HepG2 (cell line): ENCODE data around the gene COPZ2. TPM values are rescaled to one million over a fixed set of nuclear protein-coding genes. Genes with fewer than 3 reads are reported as not detected.
"Not testable (repeated sequence)": the region's sequence is repeated elsewhere in the genome, so short reads cannot be mapped to it uniquely, and the experiment has no call there.

Experiments used
- ATAC-seq: fragments of 200-7000 bp; cut with Tn5 transposase; 3 replicates; pipeline ENCODE4 v1.9.1; 2020; ENCODE audit warnings: mild to moderate bottlenecking, moderate library complexity
- BruUV-seq: library from RNA; stranded (reverse); fragments of 400-500 nt; replicated peaks from 2 replicates; lab custom pipeline; 2021; lab: Mats Ljungman, UMichigan
- CTCF ChIA-PET: fragments of 300-600 bp; formaldehyde crosslinking; extraction: SDS; loops from one replicate; lab custom pipeline; 2021; ENCODE audit warnings: low total read pairs, inconsistent platforms, low intra/inter-chr PET ratio; lab: Yijun Ruan, JAX
- POLR2A ChIA-PET: fragments of 350-600 bp; sonication (Branson Sonifier 250); formaldehyde crosslinking; loops from one replicate; lab custom pipeline; 2020; ENCODE audit warnings: antibody characterized with exemption, inconsistent platforms; lab: Yijun Ruan, JAX
- DNase-seq: peaks from one replicate; pipeline ENCODE4 v3.0.0-alpha.2; 2015; ENCODE audit warnings: low spot score
- FAIRE-seq: peaks from 3 replicates; lab custom pipeline; 2011; peaks lifted over from hg19 to GRCh38; lab: Jason Lieb, UNC
- H2AFZ ChIP-seq: one replicate; pipeline ENCODE4 v1.6.1; 2011; ENCODE audit warnings: low read length, inconsistent platforms
- H3K27ac ChIP-seq: fragments of 300-600 bp; 3 replicates; pipeline ENCODE4 v1.8.0; 2011; ENCODE audit warnings: mixed run types, mild to moderate bottlenecking, mixed read lengths, low read length, inconsistent platforms; ENCODE audit not compliant: insufficient read depth; ENCODE audit errors: extremely low read length
- H3K27me3 ChIP-seq, 2 experiments: fragments of 200-600 bp in 1 of 2; 2 replicates in 1 of 2; 3 replicates in 1 of 2; pipeline versions ENCODE4 v1.6.0 to v1.8.0; 2011; ENCODE audit warnings: low read length in 2 of 2, mild to moderate bottlenecking in 2 of 2, moderate library complexity in 2 of 2, inconsistent platforms in 1 of 2; ENCODE audit not compliant: insufficient read depth in 2 of 2, control insufficient read depth in 1 of 2
- H3K36me3 ChIP-seq, 2 experiments: fragments of 200-600 bp in 1 of 2; replicated peaks in 1 of 2; 2 replicates in 1 of 2; 3 replicates in 1 of 2; pipeline versions ENCODE4 v1.5.1 to v1.8.0; 2011; ENCODE audit warnings: low read length in 2 of 2, inconsistent platforms in 1 of 2; ENCODE audit not compliant: insufficient read depth in 2 of 2, control insufficient read depth in 1 of 2
- H3K4me1 ChIP-seq: 2 replicates; pipeline ENCODE4 v1.5.1; 2012; ENCODE audit warnings: low read length, inconsistent platforms; ENCODE audit not compliant: insufficient read depth
- H3K4me2 ChIP-seq: 2 replicates; pipeline ENCODE4 v1.6.0; 2011; ENCODE audit warnings: low read depth, low read length, inconsistent platforms
- H3K4me3 ChIP-seq, 3 experiments: fragments of 200-600 bp in 1 of 3; sonication (generic), shearing (Covaris generic) in 1 of 3; replicated peaks in 1 of 3; 2 replicates each; pipeline ENCODE4 v1.5.1; 2011 to 2016; ENCODE audit warnings: low read length in 3 of 3, inconsistent platforms in 2 of 3, low read depth in 2 of 3, mild to moderate bottlenecking in 2 of 3, control low read depth in 1 of 3, mixed read lengths in 1 of 3; ENCODE audit not compliant: insufficient read depth in 1 of 3
- H3K79me2 ChIP-seq: one replicate; pipeline ENCODE4 v1.6.1; 2011; ENCODE audit warnings: low read length, inconsistent platforms; ENCODE audit not compliant: insufficient read depth
- H3K9ac ChIP-seq: 2 replicates; pipeline ENCODE4 v1.6.0; 2011; ENCODE audit warnings: mild to moderate bottlenecking, low read depth, low read length, inconsistent platforms; ENCODE audit not compliant: insufficient read depth
- H3K9me3 ChIP-seq: 2 replicates; pipeline ENCODE4 v1.5.1; 2012; ENCODE audit warnings: mild to moderate bottlenecking, low read length
- H4K20me1 ChIP-seq: 2 replicates; pipeline ENCODE4 v1.6.0; 2011; ENCODE audit warnings: inconsistent platforms, mild to moderate bottlenecking, low read length, moderate library complexity; ENCODE audit not compliant: insufficient read depth
- CC2D1A ChIP-seq: sonication (generic); formaldehyde crosslinking; IDR thresholded peaks from 2 replicates; pipeline ENCODE4 v1.8.1; 2023; ENCODE audit warnings: mild to moderate bottlenecking, missing genetic modification reagents
- SIX1 ChIP-seq: sonication (generic); formaldehyde crosslinking; IDR thresholded peaks from 2 replicates; pipeline ENCODE4 v1.4.0; 2020; ENCODE audit warnings: missing genetic modification reagents, borderline replicate concordance
- SMYD3 ChIP-seq: sonication (generic); formaldehyde crosslinking; IDR thresholded peaks from 2 replicates; pipeline ENCODE4 v1.8.1; 2023; ENCODE audit warnings: mild to moderate bottlenecking, missing genetic modification reagents
- TSC22D2 ChIP-seq: sonication (generic); formaldehyde crosslinking; IDR thresholded peaks from 2 replicates; pipeline ENCODE4 v1.5.1; 2020; ENCODE audit warnings: missing genetic modification reagents, mild to moderate bottlenecking, borderline replicate concordance
- ZNF441 ChIP-seq: sonication (generic); formaldehyde crosslinking; IDR thresholded peaks from 2 replicates; pipeline ENCODE4 v1.7.0; 2021; ENCODE audit warnings: missing genetic modification reagents, borderline replicate concordance
- WGBS: methylation state at CpG from one replicate; pipeline ENCODE4 v1.1.6; 2017; ENCODE audit warnings: low lambda C conversion rate; 5-methylcytosine and 5-hydroxymethylcytosine counted together
- in situ Hi-C: cut with HindIII; loops from 2 replicates; pipeline ENCODE4 v1.10.0; 2017; ENCODE audit warnings: low pct_unique_long_range_greater_than_20kb; ENCODE audit not compliant: extremely low pct_ligation_motif_present
- intact Hi-C: fragments of 100-400 bp; cut with micrococcal nuclease; formaldehyde crosslinking; loops from one replicate; pipeline ENCODE4 v1.10.0; 2022; ENCODE audit not compliant: unreplicated experiment
- polyA plus RNA-seq, 8 experiments: library from polyadenylated mRNA; depleted of rRNA in 3 of 8; stranded (reverse) in 7 of 8; unstranded in 1 of 8; fragments of >200 nt; fragmentation: Illumina TruSeq in 4 of 8; extraction: Trizol in 4 of 8; gene quantifications; 2 replicates each; pipeline versions ENCODE4 v1.2.1 to v1.2.3, GENCODE V29; 2011 to 2016; ENCODE audit warnings: low read depth in 4 of 8, missing spikeins in 1 of 8, mixed read lengths in 1 of 8; ENCODE audit not compliant: insufficient read depth in 1 of 8
- total RNA-seq, 5 experiments: library from RNA; depleted of rRNA; stranded (reverse); fragments of >200 nt; fragmentation: Illumina TruSeq; extraction: Trizol; gene quantifications; 2 replicates each; pipeline ENCODE4 v1.2.3, GENCODE V29; 2016; ENCODE audit warnings: low read depth in 1 of 5
- TF ChIP-seq, protein P1 (sequence below): sonication (generic); formaldehyde crosslinking; IDR thresholded peaks from 2 replicates; pipeline ENCODE4 v1.5.0; 2020; ENCODE audit warnings: mild to moderate bottlenecking, missing genetic modification reagents, moderate library complexity
- TF ChIP-seq, protein P2 (sequence below): sonication (generic); formaldehyde crosslinking; IDR thresholded peaks from 2 replicates; pipeline ENCODE4 v1.4.0; 2020; ENCODE audit warnings: missing genetic modification reagents, borderline replicate concordance

COPZ2 gene
- total and polyA plus RNA-seq, 2 of the 13 experiments (the other 11 are each of a cell fraction or from before 2014, with no cell fraction given) = 0.61 to 1.5 TPM

DNA sequence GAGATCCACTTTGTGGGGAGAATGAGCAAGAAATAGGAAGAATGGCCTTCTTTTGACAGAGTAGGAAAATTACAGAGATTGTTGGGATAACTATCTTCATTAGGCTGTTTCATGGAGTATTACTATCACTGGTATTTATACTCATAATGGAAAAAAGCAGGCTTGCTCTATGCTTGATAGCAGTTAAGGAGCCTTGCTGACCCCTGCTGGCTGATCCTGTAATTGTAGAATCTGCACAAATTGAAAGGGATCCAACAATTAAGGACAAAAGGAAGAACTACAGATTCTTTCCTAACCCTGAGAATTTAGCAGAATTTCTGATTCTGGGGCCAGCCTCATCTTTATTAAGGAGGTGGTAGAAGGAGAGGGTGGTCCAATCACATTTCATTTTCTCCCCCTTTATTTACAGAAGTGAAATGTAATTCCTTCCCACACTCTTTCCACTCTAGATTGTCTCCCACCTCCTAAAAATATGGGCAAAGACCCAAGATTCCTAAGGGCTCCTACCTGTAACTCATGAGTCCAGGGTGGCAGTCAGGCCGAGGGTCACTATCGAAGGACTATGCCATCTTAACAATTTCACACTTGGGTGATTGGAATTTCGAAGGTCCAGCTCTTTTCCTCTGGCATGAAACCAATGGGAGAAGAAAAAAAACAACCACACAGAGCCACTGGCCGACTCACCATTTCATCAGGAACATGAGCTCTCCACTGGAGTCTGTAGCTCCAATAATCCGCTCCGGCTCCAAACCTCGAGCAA lies 36.9 kb upstream of the COPZ2 start (continued):
- TF ChIP-seq, protein P1, sequence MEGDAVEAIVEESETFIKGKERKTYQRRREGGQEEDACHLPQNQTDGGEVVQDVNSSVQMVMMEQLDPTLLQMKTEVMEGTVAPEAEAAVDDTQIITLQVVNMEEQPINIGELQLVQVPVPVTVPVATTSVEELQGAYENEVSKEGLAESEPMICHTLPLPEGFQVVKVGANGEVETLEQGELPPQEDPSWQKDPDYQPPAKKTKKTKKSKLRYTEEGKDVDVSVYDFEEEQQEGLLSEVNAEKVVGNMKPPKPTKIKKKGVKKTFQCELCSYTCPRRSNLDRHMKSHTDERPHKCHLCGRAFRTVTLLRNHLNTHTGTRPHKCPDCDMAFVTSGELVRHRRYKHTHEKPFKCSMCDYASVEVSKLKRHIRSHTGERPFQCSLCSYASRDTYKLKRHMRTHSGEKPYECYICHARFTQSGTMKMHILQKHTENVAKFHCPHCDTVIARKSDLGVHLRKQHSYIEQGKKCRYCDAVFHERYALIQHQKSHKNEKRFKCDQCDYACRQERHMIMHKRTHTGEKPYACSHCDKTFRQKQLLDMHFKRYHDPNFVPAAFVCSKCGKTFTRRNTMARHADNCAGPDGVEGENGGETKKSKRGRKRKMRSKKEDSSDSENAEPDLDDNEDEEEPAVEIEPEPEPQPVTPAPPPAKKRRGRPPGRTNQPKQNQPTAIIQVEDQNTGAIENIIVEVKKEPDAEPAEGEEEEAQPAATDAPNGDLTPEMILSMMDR (CRISPR knock-in tag) = peak; percentile 87
- TF ChIP-seq SMYD3 (CRISPR knock-in tag) (no peak), TSC22D2 (CRISPR knock-in tag) (0 out of 2 replicates have a peak, but pooled peaks have one; percentile 44), SIX1 (CRISPR knock-in tag) (0 out of 2 replicates have a peak, but pooled peaks have one; percentile 22), CC2D1A (CRISPR knock-in tag) (0 out of 2 replicates have a peak, but pooled peaks have one; percentile 21), ZNF441 (CRISPR knock-in tag) (no peak)
- TF ChIP-seq, protein P2, sequence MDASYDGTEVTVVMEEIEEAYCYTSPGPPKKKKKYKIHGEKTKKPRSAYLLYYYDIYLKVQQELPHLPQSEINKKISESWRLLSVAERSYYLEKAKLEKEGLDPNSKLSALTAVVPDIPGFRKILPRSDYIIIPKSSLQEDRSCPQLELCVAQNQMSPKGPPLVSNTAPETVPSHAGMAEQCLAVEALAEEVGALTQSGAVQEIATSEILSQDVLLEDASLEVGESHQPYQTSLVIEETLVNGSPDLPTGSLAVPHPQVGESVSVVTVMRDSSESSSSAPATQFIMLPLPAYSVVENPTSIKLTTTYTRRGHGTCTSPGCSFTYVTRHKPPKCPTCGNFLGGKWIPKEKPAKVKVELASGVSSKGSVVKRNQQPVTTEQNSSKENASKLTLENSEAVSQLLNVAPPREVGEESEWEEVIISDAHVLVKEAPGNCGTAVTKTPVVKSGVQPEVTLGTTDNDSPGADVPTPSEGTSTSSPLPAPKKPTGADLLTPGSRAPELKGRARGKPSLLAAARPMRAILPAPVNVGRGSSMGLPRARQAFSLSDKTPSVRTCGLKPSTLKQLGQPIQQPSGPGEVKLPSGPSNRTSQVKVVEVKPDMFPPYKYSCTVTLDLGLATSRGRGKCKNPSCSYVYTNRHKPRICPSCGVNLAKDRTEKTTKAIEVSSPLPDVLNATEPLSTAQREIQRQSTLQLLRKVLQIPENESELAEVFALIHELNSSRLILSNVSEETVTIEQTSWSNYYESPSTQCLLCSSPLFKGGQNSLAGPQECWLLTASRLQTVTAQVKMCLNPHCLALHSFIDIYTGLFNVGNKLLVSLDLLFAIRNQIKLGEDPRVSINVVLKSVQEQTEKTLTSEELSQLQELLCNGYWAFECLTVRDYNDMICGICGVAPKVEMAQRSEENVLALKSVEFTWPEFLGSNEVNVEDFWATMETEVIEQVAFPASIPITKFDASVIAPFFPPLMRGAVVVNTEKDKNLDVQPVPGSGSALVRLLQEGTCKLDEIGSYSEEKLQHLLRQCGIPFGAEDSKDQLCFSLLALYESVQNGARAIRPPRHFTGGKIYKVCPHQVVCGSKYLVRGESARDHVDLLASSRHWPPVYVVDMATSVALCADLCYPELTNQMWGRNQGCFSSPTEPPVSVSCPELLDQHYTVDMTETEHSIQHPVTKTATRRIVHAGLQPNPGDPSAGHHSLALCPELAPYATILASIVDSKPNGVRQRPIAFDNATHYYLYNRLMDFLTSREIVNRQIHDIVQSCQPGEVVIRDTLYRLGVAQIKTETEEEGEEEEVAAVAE = no peak

DNA sequence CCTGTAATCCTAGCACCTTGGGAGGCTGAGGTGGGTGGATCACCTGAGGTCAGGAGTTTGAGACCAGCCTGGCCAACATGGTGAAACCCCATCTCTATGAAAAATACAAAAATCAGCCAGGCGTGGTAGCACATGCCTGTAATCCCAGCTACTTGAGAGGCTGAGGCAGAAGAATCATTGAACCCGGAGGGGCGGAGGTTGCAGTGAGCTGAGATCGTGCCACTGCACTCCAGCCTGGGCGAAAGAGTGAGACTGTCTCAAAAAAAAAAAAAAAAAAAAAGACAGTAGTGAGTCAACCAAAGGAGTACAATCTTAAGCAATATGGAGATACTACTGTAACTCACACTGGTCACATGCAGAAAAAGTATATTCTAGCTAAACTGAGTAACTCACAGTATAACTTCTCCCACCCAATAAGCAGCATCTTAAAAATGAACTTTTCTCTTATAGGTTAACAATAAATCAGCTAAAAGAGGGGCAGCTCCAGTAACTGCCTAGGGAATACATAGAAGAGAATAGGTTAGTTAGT lies 36.0 kb upstream of the COPZ2 start:
- not testable (repeated sequence) for FAIRE-seq, DNase-seq, H3K4me2 ChIP-seq, H3K79me2 ChIP-seq, H3K4me3 ChIP-seq, BruUV-seq, H2AFZ ChIP-seq, H4K20me1 ChIP-seq, ATAC-seq, H3K9me3 ChIP-seq, H3K27me3 ChIP-seq, H3K27ac ChIP-seq, H3K9ac ChIP-seq
- POLR2A ChIA-PET = interaction anchor here (3.4 kb wide), 1 partner anchor 25 kb away, joined by 15 read pairs; the partner anchor contains the start of gene NFE2L1
- H3K4me1 ChIP-seq = peaks cover 12% of the 10 kb centered on the region
- intact Hi-C loops (loop anchor here (1.0 to 2.0 kb wide), 3 partner anchors 21 to 48 kb away; partner anchors contain the start of gene COPZ2), in situ Hi-C loops (loop anchor here (5.0 kb wide), 1 partner anchor 46 kb away; no protein-coding TSS in a partner anchor)
- CTCF ChIA-PET = interaction anchor here (1.2 to 5.4 kb wide), 4 partner anchors 25 to 63 kb away, joined by 4 to 127 read pairs (median 13); partner anchors contain the start of genes COPZ2 and NFE2L1
- H3K36me3 ChIP-seq = peaks cover 12 to 48% of the 10 kb centered on the region in 2 experiments
- 94% methylated on average over 5 of the region's 5 CpGs for WGBS

DNA sequence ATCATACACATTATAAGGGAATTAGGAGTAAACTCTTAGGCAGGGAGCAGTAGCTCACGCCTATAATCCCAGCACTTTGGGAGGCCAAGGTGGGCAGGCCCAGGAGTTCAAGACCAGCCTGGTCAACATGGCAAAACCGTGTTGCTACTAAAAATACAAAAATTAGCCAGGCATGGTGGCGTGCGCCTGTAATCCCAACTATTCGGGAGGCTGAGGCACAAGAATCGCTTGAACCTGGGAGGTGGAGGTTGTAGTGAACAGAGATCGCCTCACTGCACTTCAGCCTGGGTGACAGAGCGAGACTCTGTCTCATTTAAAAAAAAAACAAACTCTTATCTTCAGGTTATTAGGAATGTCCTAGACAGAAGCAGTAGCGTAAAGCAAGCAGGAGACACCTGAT lies 35.2 kb upstream of the COPZ2 start:
- H3K4me2 ChIP-seq, BruUV-seq, H2AFZ ChIP-seq, DNase-seq, H3K27ac ChIP-seq, ATAC-seq, H3K9me3 ChIP-seq, intact Hi-C loops, FAIRE-seq, H3K4me3 ChIP-seq, H3K9ac ChIP-seq, H3K79me2 ChIP-seq, H3K27me3 ChIP-seq, H4K20me1 ChIP-seq: not testable (repeated sequence)
- H3K36me3 ChIP-seq = peaks cover 12 to 48% of the 10 kb centered on the region in 2 experiments
- CTCF ChIA-PET = interaction anchor here (3.3 to 5.4 kb wide), 2 partner anchors 36 to 47 kb away, joined by 19 to 127 read pairs; partner anchors contain the start of gene COPZ2
- WGBS = 94% methylated on average over 9 of the region's 9 CpGs
- POLR2A ChIA-PET = interaction anchor here (3.4 kb wide), 1 partner anchor 24 kb away, joined by 15 read pairs; the partner anchor contains the start of gene NFE2L1
- peaks cover 20% of the 10 kb centered on the region for H3K4me1 ChIP-seq
- in situ Hi-C loops = loop anchor here (5.0 kb wide), 1 partner anchor 46 kb away; no protein-coding TSS in a partner anchor
